Esophagus muscularis mucosa (tissue), 4 donors: Measurements from ENCODE around the gene DNAH6. TPM values are rescaled to one million over a fixed set of nuclear protein-coding genes. Genes with fewer than 3 reads are reported as not detected.

Experiments used
- DNase-seq: peaks from one replicate; pipeline ENCODE4 v3.0.0-alpha.2; 2017; ENCODE audit errors: extremely low spot score
- H3K27ac ChIP-seq, 4 donors: fragments of 200-600 bp; sonication (generic); replicated peaks in 1 of 4; 1 replicate in 3 of 4; 2 replicates in 1 of 4; pipeline ENCODE4 v1.5.1; 2016 to 2019; ENCODE audit warnings: mild to moderate bottlenecking in 1 of 4
- H3K27me3 ChIP-seq, 4 donors: fragments of 200-600 bp; sonication (generic); one replicate each; pipeline versions ENCODE4 v1.5.1 to v1.6.0; 2016 to 2019
- H3K36me3 ChIP-seq, 4 donors: fragments of 200-600 bp; sonication (generic); one replicate each; pipeline ENCODE4 v1.5.1; 2016 to 2019
- H3K4me1 ChIP-seq, 4 donors: fragments of 200-600 bp; sonication (generic); one replicate each; pipeline ENCODE4 v1.5.1; 2016 to 2019
- H3K4me3 ChIP-seq, 4 donors: fragments of 200-600 bp; sonication (generic); 1 replicate in 2 of 4; 2 replicates in 2 of 4; pipeline ENCODE4 v1.5.1; 2016 to 2019; ENCODE audit warnings: mild to moderate bottlenecking in 4 of 4, moderate library complexity in 1 of 4
- H3K9me3 ChIP-seq, 4 donors: fragments of 200-600 bp; sonication (generic); 1 replicate in 3 of 4; 2 replicates in 1 of 4; pipeline ENCODE4 v1.5.1; 2016 to 2019
- EP300 ChIP-seq: sonication (generic); formaldehyde crosslinking; IDR thresholded peaks from one replicate; pipeline ENCODE4 v1.6.1; 2017; ENCODE audit warnings: antibody characterized with exemption
- POLR2A ChIP-seq: fragments of 450-650 bp; IDR thresholded peaks from one replicate; pipeline ENCODE4 v1.6.1; 2017; ENCODE audit warnings: antibody characterized with exemption, moderate library complexity, mild to moderate bottlenecking, low read depth
- POLR2AphosphoS5 ChIP-seq, 2 donors: sonication (generic); formaldehyde crosslinking; IDR thresholded peaks; one replicate each; pipeline ENCODE4 v1.6.1; 2017; ENCODE audit warnings: antibody characterized with exemption in 2 of 2
- WGBS: methylation state at CpG from one replicate; pipeline ENCODE4 v1.1.5; 2018; 5-methylcytosine and 5-hydroxymethylcytosine counted together
- intact Hi-C: fragments of 100-400 bp; cut with DNase I; formaldehyde crosslinking; loops from one replicate; pipeline ENCODE4 v1.15.1; 2023
- total RNA-seq, 4 donors: library from RNA; depleted of rRNA; stranded (reverse); fragments of >200 nt; gene quantifications; one replicate each; pipeline versions ENCODE4 v1.1.0 to v1.2.1, GENCODE V29; 2016
- TF ChIP-seq, protein P1 (sequence below), 3 experiments: fragments of 200-600 bp in 2 of 3; fragments of 450-650 bp in 1 of 3; sonication (generic) in 2 of 3; IDR thresholded peaks; one replicate each; pipeline ENCODE4 v1.5.1; 2017 to 2019; ENCODE audit warnings: antibody characterized with exemption in 3 of 3, mild to moderate bottlenecking in 2 of 3, moderate library complexity in 1 of 3

Gene DNAH6
- total RNA-seq, 4 donors from 2014 or later, result 0.11 to 0.42 (median 0.23) TPM

DNA sequence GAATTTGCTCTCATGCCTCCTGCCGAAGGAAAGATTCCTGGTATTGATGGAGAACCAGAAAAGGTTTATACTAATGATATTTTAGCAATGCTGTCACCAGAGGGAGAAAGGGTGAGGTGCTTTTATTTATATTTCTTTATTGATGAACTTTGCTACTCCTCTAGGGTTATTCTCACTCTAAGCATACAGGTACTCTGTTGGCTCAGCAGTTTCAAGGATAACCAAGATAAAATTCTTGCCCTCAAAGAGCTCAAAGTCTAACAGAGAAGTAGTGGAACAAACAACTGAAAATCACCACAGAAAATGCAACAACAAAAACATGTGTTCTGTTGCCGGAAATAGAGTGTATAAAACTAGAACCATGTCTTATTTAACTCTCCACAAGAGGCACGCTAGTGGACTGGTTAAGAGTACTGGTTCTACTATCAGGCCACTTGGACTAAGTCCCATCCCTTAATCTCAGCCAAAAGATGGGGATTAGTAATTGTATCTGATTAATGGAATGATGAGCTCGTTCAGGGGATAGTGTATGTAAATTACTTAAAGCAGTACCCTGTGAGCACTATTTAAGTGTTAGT, 103.6 kb downstream of the DNAH6 start:
- intact Hi-C loops, result no loop called here
- DNase-seq, result no peak

DNA sequence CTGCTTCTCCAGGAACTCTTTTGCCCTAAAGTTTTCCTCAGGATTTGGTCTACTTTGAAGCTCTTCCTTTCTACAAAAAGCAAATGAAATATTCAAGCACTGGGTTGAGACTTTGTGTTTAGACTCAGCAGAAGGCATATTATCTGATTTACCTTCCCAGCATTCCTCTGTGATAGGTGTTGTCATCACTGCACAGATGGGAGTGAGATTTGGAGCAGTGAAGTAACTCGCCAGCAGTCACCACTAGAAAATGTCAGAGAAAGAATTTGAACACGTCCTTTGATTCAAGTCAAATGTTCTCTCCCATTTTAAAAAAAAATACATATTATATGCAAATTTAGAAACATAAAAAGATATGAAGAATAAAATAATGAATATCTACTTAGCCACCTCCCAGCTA, 112.2 kb downstream of the DNAH6 start:
- intact Hi-C loops, result loop anchor here (5.0 kb wide), 1 partner anchor 131 kb away; no protein-coding TSS in a partner anchor
- TF ChIP-seq POLR2A (no peak), POLR2AphosphoS5 (IDR thresholded peaks at IDR 0.05) (no peak), EP300 (no peak)
- TF ChIP-seq, protein P1, sequence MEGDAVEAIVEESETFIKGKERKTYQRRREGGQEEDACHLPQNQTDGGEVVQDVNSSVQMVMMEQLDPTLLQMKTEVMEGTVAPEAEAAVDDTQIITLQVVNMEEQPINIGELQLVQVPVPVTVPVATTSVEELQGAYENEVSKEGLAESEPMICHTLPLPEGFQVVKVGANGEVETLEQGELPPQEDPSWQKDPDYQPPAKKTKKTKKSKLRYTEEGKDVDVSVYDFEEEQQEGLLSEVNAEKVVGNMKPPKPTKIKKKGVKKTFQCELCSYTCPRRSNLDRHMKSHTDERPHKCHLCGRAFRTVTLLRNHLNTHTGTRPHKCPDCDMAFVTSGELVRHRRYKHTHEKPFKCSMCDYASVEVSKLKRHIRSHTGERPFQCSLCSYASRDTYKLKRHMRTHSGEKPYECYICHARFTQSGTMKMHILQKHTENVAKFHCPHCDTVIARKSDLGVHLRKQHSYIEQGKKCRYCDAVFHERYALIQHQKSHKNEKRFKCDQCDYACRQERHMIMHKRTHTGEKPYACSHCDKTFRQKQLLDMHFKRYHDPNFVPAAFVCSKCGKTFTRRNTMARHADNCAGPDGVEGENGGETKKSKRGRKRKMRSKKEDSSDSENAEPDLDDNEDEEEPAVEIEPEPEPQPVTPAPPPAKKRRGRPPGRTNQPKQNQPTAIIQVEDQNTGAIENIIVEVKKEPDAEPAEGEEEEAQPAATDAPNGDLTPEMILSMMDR (IDR thresholded peaks at IDR 0.05), result no peak
- Histone ChIP-seq H3K36me3 (no peaks in the 10 kb centered on the region), H3K27me3 (no peaks in the 10 kb centered on the region), H3K4me1 (no peaks in the 10 kb centered on the region), H3K9me3 (no peaks in the 10 kb centered on the region), H3K27ac (no peak overlapping the region), H3K4me3 (no peak overlapping the region)
- no peak for DNase-seq
- 72% methylated on average over 2 of the region's 2 CpGs for WGBS

More for the DNA sequence above, 103.6 kb downstream of the DNAH6 start:
- Histone ChIP-seq H3K27ac (no peak overlapping the region), H3K4me1 (no peaks in the 10 kb centered on the region), H3K36me3 (no peaks in the 10 kb centered on the region), H3K4me3 (no peak overlapping the region), H3K9me3 (no peaks in the 10 kb centered on the region), H3K27me3 (no peaks in the 10 kb centered on the region)
- 86% methylated on average over 3 of the region's 4 CpGs for WGBS
- TF ChIP-seq POLR2A (no peak), EP300 (no peak), POLR2AphosphoS5 (IDR thresholded peaks at IDR 0.05) (no peak)
- TF ChIP-seq, protein P1 (IDR thresholded peaks at IDR 0.05), result no peak

DNA sequence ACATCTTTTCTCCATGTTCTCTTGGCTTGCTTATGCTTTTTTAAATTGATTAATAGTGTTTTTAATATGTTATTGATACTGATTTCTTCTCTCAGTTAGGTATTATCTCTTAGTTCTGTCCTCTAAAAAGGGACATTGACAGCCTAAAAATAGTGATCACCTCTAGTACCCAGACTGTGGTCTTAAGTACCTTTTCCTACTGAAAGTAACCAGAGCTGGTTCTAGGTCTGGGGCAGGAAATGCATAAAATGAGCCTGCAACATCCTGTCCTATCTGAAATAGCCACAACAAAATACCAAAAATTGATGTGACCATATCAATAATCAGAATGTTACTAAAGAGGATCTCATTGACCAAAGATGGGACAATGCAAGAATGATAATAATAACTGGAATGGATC, 113.3 kb downstream of the DNAH6 start:
- Histone ChIP-seq H3K27ac (no peak overlapping the region), H3K4me1 (no peaks in the 10 kb centered on the region), H3K4me3 (no peak overlapping the region), H3K36me3 (no peaks in the 10 kb centered on the region), H3K27me3 (no peaks in the 10 kb centered on the region), H3K9me3 (no peaks in the 10 kb centered on the region)
- no peak for DNase-seq
- intact Hi-C loops, result loop anchor here (5.0 kb wide), 1 partner anchor 132 kb away; no protein-coding TSS in a partner anchor
- TF ChIP-seq POLR2AphosphoS5 (IDR thresholded peaks at IDR 0.05) (no peak), EP300 (no peak), POLR2A (no peak)
- TF ChIP-seq, protein P1 (IDR thresholded peaks at IDR 0.05), result no peak

DNA sequence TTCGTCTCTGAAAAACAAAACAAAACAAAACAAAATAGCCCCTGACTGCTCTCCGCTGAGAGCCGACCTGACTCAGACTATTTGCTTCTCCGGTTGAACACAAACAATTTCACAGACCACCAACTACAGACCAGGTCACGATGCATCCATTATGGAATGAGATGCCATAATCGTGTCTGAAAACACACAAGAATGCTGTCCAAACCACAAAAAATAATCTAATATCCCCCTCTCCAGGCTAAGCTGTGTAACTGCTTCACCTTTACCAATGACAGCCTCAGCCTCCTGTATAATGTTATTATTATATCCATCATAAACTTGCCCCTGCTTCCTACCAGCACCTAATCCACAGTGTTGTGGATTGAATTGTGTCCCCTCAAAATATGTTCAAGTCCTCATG, 114.7 kb downstream of the DNAH6 start:
- no peaks in the 10 kb centered on the region for H3K4me1 ChIP-seq
- no peak overlapping the region for H3K27ac ChIP-seq
- TF ChIP-seq, protein P1 (IDR thresholded peaks at IDR 0.05), result peak; percentile 19 to 44 (median 37)
- no peak for TF ChIP-seq EP300
- 53% methylated on average over 6 of the region's 6 CpGs for WGBS
- H3K9me3 ChIP-seq, result no peaks in the 10 kb centered on the region
- no peak overlapping the region for H3K4me3 ChIP-seq
- no peaks in the 10 kb centered on the region for H3K36me3 ChIP-seq
- no peaks in the 10 kb centered on the region for H3K27me3 ChIP-seq
- intact Hi-C loops, result no loop called here
- DNase-seq, result no peak

DNA sequence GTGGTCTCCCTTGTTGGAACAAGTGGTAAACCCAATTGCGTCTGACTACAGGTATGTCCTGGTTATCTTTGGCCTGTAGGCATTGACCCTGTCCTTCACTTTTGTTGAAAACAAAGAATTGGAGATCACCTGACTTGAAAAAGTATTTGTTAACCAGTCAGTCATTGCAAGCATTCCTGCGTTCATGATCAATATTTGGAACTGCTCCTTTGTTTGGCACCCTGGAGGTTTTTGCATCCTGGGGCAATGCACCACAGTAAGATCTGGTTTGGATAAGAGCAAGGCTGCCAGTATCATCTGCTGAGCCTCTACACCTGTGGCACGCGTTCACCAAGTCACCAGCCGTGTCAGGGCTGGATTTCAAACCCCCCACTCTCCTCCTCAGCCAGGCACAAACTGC, 115.7 kb downstream of the DNAH6 start:
- intact Hi-C loops, result no loop called here

More for the DNA sequence above, 115.7 kb downstream of the DNAH6 start:
- no peaks in the 10 kb centered on the region for H3K4me1 ChIP-seq
- no peak overlapping the region for H3K27ac ChIP-seq
- H3K27me3 ChIP-seq, result no peaks in the 10 kb centered on the region
- TF ChIP-seq POLR2A (no peak), POLR2AphosphoS5 (IDR thresholded peaks at IDR 0.05) (no peak), EP300 (no peak)
- TF ChIP-seq, protein P1 (IDR thresholded peaks at IDR 0.05), result no peak
- 73% methylated on average over 5 of the region's 5 CpGs for WGBS
- no peak for DNase-seq
- no peak overlapping the region for H3K4me3 ChIP-seq
- H3K9me3 ChIP-seq, result no peaks in the 10 kb centered on the region
- H3K36me3 ChIP-seq, result no peaks in the 10 kb centered on the region
